CD4-positive, alpha-beta T cell treated with Interleukin-1 beta for 1 hour (primary cell): ENCODE measurements around the gene MPDU1.
"Not testable (repeated sequence)": the region's sequence is repeated elsewhere in the genome, so short reads cannot be mapped to it uniquely, and the experiment has no call there.

Experiments used
- DNase-seq, 2 donors: peaks; one replicate each; pipeline ENCODE4 v3.0.0-alpha.2; 2020 to 2022

MPDU1 gene

DNA sequence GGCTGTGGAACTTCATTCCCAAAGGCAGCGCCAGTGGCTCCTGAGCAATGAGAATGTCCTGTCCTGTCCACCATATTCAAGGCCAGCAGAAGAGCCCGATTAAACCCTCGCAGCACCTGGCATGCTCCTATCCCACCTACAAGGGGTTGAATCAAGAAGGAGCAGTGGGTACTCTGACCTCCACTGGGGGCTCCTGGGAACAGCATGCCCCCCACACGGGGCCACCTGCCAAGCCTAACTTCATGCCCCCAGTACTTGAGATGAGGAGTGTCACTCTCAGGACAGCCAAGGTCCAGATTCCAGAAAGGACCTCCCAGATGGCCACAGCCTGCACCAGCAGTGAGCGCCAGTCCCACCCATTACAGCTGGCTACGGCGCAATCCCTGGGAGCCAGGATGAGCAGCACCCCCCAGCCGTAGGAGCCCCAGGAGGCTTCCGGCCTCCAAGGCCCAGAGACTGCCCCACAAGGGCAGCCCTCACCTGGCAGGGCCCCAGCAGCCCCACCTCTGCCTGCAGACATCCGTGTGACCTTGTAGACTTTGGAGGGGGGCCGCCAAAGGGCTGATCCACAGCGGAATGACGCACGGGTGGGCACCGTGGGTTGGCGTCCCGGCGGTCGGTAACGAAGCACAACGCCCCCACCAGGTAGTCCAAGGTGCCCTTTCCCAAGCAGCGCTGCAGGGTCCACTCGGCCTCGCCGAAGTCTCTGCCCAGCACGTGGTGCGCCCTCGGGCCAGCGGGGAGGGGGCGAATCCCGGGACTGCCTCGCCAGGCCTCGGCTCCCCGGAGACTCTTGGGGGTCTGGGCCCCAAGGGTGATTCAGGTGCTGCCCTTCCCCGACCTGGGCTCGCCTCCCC is 1.0 kb upstream of the MPDU1 start:
- DNase-seq, result no peak

DNA sequence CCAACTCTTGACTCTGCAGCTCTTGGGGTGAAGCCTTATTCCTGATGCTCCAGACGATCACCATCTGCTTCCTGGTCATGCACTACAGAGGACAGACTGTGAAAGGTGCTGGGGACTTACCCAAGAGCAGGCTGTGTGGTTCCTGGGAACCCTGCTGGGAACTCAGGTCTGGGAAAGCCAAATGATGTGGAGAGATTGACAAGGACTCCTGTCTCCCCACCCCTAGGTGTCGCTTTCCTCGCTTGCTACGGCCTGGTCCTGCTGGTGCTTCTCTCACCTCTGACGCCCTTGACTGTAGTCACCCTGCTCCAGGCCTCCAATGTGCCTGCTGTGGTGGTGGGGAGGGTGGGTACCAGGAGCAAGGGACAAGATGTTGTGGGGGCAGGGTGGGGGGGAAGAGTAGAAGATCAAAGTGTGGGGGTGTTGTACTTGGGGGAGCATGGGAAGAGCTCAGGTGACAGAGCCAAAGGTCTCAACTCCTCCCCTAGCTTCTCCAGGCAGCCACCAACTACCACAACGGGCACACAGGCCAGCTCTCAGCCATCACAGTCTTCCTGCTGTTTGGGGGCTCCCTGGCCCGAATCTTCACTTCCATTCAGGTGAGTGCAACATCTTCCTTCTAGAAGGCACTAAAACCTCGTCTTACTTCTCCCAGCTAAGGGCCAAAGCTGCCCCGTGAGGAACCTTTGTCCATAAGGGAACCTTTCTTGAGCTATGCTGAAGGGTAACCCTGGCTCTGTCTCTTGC is 3.2 kb downstream of the MPDU1 start:
- DNase-seq, result no peak

- no peak for DNase-seq
Observed at GRCh38 chr17:7587420-7588151, 3.9 kb downstream of the MPDU1 start.

- no peak for DNase-seq
Observed at GRCh38 chr17:7588553-7589203, 5.0 kb downstream of the MPDU1 start.

GRCh38 chr17:7589204-7589868 is 5.7 kb downstream of the MPDU1 start:
- DNase-seq, result peak; percentile 70 to 78

- no peak for DNase-seq
Observed at GRCh38 chr17:7589891-7590691, 6.4 kb downstream of the MPDU1 start, which contains the start of gene SOX15. Gene SOX15 (minus strand): TSS chr17:7590094. CDS start chr17:7589676, 418 bp downstream.

- no peak for DNase-seq
Observed at GRCh38 chr17:7590743-7591142, 7.1 kb downstream of the MPDU1 start.

GRCh38 chr17:7591596-7591995 is 7.9 kb downstream of the MPDU1 start:
- DNase-seq, result no peak

- no peak for DNase-seq
Observed at GRCh38 chr17:7592422-7593021, 8.9 kb downstream of the MPDU1 start.

DNA sequence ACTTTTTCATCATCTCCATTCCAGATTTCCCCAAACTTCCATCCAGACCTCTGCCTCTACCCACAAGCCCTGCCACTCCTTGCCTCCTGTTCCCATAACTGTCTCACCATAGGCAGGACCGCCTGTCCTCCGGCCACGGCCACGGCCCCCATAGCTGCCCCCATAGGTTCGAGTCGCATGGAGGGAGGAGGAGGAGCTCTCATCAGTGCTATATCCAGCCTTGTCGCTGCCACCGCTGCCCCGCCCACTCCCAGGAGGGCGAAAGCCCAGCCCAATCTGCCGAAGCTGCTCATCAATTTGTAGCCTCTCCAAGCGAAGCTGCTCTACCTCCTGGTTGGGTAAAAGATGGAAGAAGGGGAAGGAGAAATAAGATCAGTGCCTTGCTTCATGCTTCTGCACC is 9.6 kb downstream of the MPDU1 start:
- DNase-seq, result no peak

GRCh38 chr17:7597561-7597960 is 13.9 kb downstream of the MPDU1 start:
- DNase-seq, result not testable (repeated sequence)

- DNase-seq, result no peak
Observed at GRCh38 chr17:7606280-7606679, 22.6 kb downstream of the MPDU1 start.

- DNase-seq, result no peak
Observed at GRCh38 chr17:7610641-7611040, 27.0 kb downstream of the MPDU1 start.

DNA sequence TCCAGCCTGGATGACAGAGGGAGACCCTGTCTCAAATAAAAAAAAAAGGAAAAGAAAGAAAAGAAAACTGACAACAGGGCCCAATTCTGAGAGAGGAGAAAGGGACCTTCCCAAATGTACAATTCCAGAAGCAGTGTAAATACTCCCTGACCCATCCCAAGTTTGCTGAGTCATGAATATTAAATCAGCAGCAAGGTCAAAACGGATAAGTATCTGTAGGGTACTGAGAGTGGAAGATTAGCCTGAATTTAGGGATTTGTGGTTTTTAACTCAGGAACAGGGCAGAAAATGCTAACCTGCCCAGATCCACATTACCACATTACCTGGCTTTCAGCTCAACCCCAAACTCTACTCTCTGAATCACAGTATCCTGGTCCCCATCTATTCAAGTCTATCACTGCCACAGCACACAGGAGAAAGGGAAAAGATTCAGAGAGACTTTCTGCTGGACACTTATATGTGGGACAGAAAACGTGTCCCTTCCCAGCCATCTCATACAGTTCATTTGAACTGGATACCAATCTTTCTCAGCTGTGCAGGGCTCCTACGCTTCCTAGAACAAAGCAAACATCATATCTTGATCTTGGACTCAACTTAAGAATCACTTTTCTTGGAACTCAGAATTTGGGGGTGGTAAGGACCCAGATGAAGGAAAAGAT is 28.1 kb downstream of the MPDU1 start:
- no peak for DNase-seq

- no peak for DNase-seq
Observed at GRCh38 chr17:7612294-7612640, 28.6 kb downstream of the MPDU1 start.

DNA sequence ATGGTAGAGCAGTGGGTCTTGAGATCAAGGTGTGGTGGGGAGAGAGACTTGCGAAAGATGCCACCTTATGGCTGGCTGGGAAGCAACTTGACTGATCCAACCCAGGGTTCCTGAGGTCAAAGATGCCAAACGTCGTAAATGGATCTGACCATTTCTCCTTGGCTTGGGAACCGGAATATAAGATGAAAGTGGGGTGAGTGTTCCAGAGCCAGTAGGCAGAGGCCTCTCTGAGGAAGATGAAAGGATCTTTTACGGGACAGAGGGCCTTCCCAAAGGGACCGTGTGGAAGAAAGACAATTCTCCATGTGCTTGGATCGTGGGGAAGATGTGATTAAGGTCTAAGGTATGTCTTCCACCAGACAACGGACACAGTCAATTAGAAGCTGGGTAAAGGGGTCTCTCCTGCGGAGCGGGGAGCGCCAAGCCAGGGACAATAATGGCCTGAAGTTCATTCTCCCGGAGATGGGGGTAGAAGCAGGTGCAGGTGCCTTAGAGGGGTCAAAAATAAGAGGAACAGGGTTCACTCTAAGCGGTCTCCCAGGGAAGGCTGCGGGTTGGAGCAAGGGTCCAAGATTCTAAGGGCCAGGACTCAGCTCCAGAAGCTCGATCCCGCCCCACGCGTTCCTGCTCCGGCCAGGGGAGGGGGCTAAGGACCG is 30.2 kb downstream of the MPDU1 start:
- no peak for DNase-seq

DNA sequence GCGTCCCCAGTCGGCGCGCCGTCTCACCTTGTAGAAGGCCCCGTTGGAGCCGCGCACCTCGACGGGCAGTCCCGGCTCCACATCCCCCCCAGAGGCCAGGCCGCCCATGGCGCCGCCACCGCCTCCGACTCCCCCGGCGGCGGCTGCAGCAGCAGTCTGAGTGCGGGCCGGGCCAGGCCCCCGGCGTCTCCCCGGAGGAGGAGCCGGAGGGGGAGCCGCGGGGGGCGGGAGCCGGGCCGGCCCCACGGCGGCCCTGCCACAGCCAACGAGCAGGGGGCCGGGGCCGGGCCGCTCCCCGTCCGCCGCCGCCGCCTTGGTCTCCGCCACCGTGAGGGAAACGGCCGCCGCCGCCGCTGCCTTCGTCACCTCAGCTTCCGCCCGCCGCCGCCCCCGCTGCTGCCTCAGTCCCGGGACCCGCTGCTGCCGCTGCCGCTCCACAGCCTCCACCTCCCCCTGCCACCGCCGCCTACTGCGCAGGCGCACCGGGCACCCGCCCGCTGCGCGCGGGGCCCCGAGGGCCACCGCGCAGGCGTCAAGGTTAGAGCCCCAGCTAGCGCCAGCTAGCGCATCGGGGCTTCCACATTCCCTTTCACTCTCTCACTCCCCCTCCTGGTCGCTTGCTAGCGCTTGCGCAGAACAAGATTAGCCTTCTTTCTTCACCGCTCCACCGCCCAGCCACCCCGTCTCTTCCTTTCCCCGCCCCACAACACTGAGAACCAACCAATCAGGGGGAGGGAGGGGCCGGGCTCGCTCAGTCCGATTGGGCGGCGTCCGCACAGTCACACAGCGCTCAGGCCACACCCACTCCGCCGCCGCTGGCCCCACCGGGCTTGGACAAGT is 31.0 kb downstream of the MPDU1 start, which contains the start of gene FXR2:
TSS of gene FXR2 (minus strand) at position 473 of the 840 bp plus-strand sequence. CDS start at position 108, 365 bp downstream.
- peak; percentile 100 for DNase-seq

GRCh38 chr17:7615265-7615747 is 31.7 kb downstream of the MPDU1 start:
- no peak for DNase-seq

DNA sequence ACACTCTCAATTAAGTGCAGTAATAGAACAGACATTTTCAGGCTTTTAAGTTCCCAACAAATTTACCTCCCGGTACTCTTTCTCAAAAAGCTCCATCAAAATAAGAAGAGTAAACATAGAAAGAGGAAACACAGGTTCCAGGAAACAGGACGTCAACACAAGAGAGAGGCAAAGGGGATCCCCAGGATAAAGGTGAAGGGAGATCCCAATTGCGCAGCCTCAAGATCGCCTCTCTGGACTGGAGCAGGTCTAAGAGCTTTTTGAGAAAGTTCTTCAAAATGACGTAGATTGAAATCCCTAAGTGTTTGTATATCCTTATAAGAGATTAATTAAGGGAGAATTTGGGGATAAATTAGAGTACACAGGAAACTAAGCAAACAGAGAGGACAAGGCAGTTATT is 35.0 kb downstream of the MPDU1 start:
- DNase-seq, result no peak
